HG03354 (cell line): ENCODE measurements around the gene PRKCA.
A peak's percentile ranks its signal among the peaks of the same experiment; 100 is the strongest.
"Not testable (repeated sequence)": the region's sequence is repeated elsewhere in the genome, so short reads cannot be mapped to it uniquely, and the experiment has no call there.

Experiments used
- ATAC-seq: cut with Tn5 transposase; IDR thresholded peaks from one replicate; pipeline ENCODE4 v1.9.1; 2021; ENCODE audit warnings: mild to moderate bottlenecking; ENCODE audit not compliant: unreplicated experiment, poor library complexity, severe bottlenecking

The PRKCA gene

GRCh38 chr17:66301864-66302741 is at the start of gene PRKCA:
Gene PRKCA (plus strand): TSS chr17:66302613.
- ATAC-seq = peak; percentile 84

GRCh38 chr17:66253458-66253857 is 49.0 kb upstream of the PRKCA start:
- not testable (repeated sequence) for ATAC-seq

- peak; percentile 66 for ATAC-seq
These were observed 47.3 kb upstream of the PRKCA start for GRCh38 chr17:66255112-66255511.

- ATAC-seq = no peak
These were observed 46.9 kb upstream of the PRKCA start for GRCh38 chr17:66255527-66255971.

GRCh38 chr17:66260275-66260674 is 42.1 kb upstream of the PRKCA start:
- ATAC-seq = no peak

GRCh38 chr17:66260688-66261087 is 41.7 kb upstream of the PRKCA start:
- ATAC-seq = no peak

GRCh38 chr17:66262767-66263166 is 39.6 kb upstream of the PRKCA start:
- no peak for ATAC-seq

GRCh38 chr17:66264696-66265095 is 37.7 kb upstream of the PRKCA start:
- no peak for ATAC-seq

GRCh38 chr17:66268247-66268927 is 34.0 kb upstream of the PRKCA start:
- ATAC-seq = no peak

GRCh38 chr17:66270106-66270505 is 32.3 kb upstream of the PRKCA start:
- ATAC-seq = no peak

- no peak for ATAC-seq
These were observed 30.9 kb upstream of the PRKCA start for GRCh38 chr17:66271512-66271911.

GRCh38 chr17:66272811-66273585 is 29.4 kb upstream of the PRKCA start:
- no peak for ATAC-seq

GRCh38 chr17:66273586-66273848 is 28.9 kb upstream of the PRKCA start:
- ATAC-seq = no peak

GRCh38 chr17:66275651-66276050 is 26.8 kb upstream of the PRKCA start:
- ATAC-seq = no peak

- ATAC-seq = no peak
These were observed 26.0 kb upstream of the PRKCA start for GRCh38 chr17:66276328-66276937.

GRCh38 chr17:66277191-66277590 is 25.2 kb upstream of the PRKCA start:
- ATAC-seq = no peak

GRCh38 chr17:66281661-66282369 is 20.6 kb upstream of the PRKCA start:
- ATAC-seq = no peak

GRCh38 chr17:66283296-66283934 is 19.0 kb upstream of the PRKCA start:
- ATAC-seq = no peak

GRCh38 chr17:66283971-66284370 is 18.4 kb upstream of the PRKCA start:
- ATAC-seq = no peak
